ENCODE results near the gene PSMD14. TPM values are rescaled to one million over a fixed set of nuclear protein-coding genes. Genes with fewer than 3 reads are reported as not detected.

The PSMD14 gene
- total RNA-seq, 2 donors from 2014 or later, result 25.3 to 33.3 TPM

- no peak overlapping the region for H3K4me3 ChIP-seq
- no peaks in the 10 kb centered on the region for H3K9me3 ChIP-seq
- H3K36me3 ChIP-seq, result no peaks in the 10 kb centered on the region
- peaks cover 0 to 46% of the 10 kb centered on the region in 2 donors for H3K4me1 ChIP-seq
- H3K27ac ChIP-seq, result no peak overlapping the region
- no peak for TF ChIP-seq CTCF (IDR thresholded peaks at IDR 0.05)
- no peak for DNase-seq (ENCODE audit: low spot score)
- H3K27me3 ChIP-seq, result peaks cover 56 to 61% of the 10 kb centered on the region in 2 donors
Observed at GRCh38 chr2:161417438-161418274, 109.4 kb downstream of the PSMD14 start.

DNA sequence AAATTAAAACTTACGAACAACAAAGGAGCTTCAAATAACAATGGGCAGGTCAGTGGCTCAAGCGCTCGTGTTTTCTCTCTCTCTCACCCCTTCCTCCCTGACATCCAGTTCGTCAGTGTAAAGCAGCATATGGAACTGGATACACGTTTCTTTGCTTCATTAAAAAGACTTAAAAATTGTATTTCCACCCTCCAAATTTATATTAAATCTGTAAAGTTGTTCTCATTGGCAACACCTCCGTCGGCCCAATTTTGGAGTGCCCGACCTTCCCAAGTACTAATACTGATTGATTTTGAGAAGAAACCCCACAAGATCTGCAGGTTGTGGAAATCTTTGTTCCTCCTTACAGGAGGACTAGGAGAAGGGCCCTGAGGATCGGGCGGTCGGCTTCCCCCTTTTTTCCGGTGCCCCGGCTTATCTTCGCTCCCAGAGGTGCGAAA lies 110.1 kb downstream of the PSMD14 start:
- no peaks in the 10 kb centered on the region for H3K36me3 ChIP-seq
- no peak for DNase-seq (ENCODE audit: low spot score)
- peak overlapping the region in 1 of 2 donors; percentile 12 for H3K4me3 ChIP-seq
- no peaks in the 10 kb centered on the region for H3K9me3 ChIP-seq
- TF ChIP-seq CTCF (IDR thresholded peaks at IDR 0.05), result no peak
- no peak overlapping the region for H3K27ac ChIP-seq
- peaks cover 0 to 49% of the 10 kb centered on the region in 2 donors for H3K4me1 ChIP-seq
- H3K27me3 ChIP-seq, result peaks cover 62 to 67% of the 10 kb centered on the region in 2 donors

DNA sequence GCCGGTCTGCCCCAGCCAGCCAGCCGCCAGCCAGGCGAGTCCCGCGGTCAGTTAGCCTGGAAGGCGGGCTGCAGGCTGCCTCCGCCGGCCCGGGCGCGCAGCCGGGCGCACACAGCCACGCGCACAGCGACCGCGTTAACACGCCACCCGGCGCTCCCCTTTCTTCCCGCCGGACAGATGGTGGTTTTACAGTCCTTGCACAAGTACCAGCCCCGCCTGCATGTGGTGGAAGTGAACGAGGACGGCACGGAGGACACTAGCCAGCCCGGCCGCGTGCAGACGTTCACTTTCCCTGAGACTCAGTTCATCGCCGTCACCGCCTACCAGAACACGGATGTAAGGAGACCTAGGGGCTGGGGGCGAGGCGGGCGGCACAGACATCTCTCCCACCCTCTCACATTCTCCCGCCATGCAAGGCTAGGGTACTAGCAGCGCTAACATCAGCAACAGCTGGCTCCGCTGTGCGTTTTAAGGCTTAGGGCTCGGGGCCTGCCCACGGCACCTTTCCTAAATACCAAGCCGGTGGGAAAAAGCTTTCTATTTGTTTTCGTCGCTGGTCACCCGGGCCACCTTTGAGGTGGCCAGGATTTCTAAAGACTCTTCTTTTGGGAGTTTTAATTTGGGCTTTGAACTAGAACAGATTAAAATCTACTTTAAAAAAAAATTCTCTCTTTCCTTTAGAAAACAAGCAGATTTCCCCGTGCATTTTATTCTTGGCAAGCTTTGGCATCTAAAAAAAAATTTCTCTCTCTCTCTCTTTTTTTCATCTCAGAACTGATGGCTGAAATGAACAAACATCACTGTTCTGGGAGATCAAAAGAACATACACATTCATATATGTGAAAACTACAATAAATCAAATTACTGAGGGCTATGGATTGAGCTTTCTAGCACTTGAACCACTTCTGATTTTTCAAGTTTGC lies 110.8 kb downstream of the PSMD14 start:
- H3K36me3 ChIP-seq, result no peaks in the 10 kb centered on the region
- H3K9me3 ChIP-seq, result no peaks in the 10 kb centered on the region
- H3K4me1 ChIP-seq, result peaks cover 0 to 55% of the 10 kb centered on the region in 2 donors
- no peak for DNase-seq (ENCODE audit: low spot score)
- H3K4me3 ChIP-seq, result peak overlapping the region in 1 of 2 donors; percentile 12
- peaks cover 64 to 74% of the 10 kb centered on the region in 2 donors for H3K27me3 ChIP-seq
- H3K27ac ChIP-seq, result no peak overlapping the region
- TF ChIP-seq CTCF (IDR thresholded peaks at IDR 0.05), result no peak

GRCh38 chr2:161419638-161420190 lies 111.5 kb downstream of the PSMD14 start:
- no peaks in the 10 kb centered on the region for H3K9me3 ChIP-seq

More at GRCh38 chr2:161419638-161420190, 111.5 kb downstream of the PSMD14 start:
- DNase-seq (ENCODE audit: low spot score), result no peak
- Histone ChIP-seq H3K27ac (no peak overlapping the region), H3K4me3 (no peak overlapping the region), H3K27me3 (peaks cover 70 to 80% of the 10 kb centered on the region in 2 donors), H3K36me3 (no peaks in the 10 kb centered on the region), H3K4me1 (peaks cover 0 to 54% of the 10 kb centered on the region in 2 donors)
- no peak for TF ChIP-seq CTCF (IDR thresholded peaks at IDR 0.05)

Data from right atrium auricular region (tissue), 2 donors.